Osteoblast (primary cell): ENCODE measurements around the gene CFAP92. TPM values are rescaled to one million over a fixed set of nuclear protein-coding genes. Genes with fewer than 3 reads are reported as not detected.

Source experiments
- DNase-seq: peaks from one replicate; pipeline ENCODE4 v3.0.0; 2011; ENCODE audit warnings: low spot score, mixed read lengths; ENCODE audit not compliant: insufficient read length; ENCODE audit errors: missing footprints
- H2AFZ ChIP-seq: 2 replicates; pipeline ENCODE4 v1.6.0; 2011; ENCODE audit warnings: mild to moderate bottlenecking, low read length
- H3K27ac ChIP-seq: 2 replicates; pipeline ENCODE4 v1.5.1; 2011; ENCODE audit warnings: mild to moderate bottlenecking, low read depth, low read length, moderate library complexity
- H3K27me3 ChIP-seq: 2 replicates; pipeline ENCODE4 v1.6.0; 2012; ENCODE audit warnings: mild to moderate bottlenecking, control low read depth, inconsistent platforms, low read length, moderate library complexity; ENCODE audit not compliant: insufficient read depth
- H3K36me3 ChIP-seq: 2 replicates; pipeline ENCODE4 v1.5.1; 2011; ENCODE audit warnings: mild to moderate bottlenecking, low read length, control low read depth, moderate library complexity; ENCODE audit not compliant: insufficient read depth
- H3K4me1 ChIP-seq: 2 replicates; pipeline ENCODE4 v1.5.1; 2011; ENCODE audit warnings: mild to moderate bottlenecking, low read length, control low read depth, moderate library complexity; ENCODE audit not compliant: insufficient read depth
- H3K4me2 ChIP-seq: 2 replicates; pipeline ENCODE4 v1.6.0; 2011; ENCODE audit warnings: mild to moderate bottlenecking, low read length; ENCODE audit not compliant: insufficient read depth
- H3K4me3 ChIP-seq: fragments of 200-600 bp; sonication (generic); 3 replicates; pipeline ENCODE4 v1.5.1; 2012; ENCODE audit warnings: mild to moderate bottlenecking, low read length, inconsistent platforms; ENCODE audit not compliant: insufficient read depth
- H3K79me2 ChIP-seq: 2 replicates; pipeline ENCODE4 v1.6.0; 2012; ENCODE audit warnings: mild to moderate bottlenecking, low read length, control low read depth, inconsistent platforms; ENCODE audit not compliant: insufficient read depth
- H3K9me3 ChIP-seq: 2 replicates; pipeline ENCODE4 v1.5.1; 2011; ENCODE audit warnings: low read depth, low read length, control low read depth
- H4K20me1 ChIP-seq: 2 replicates; pipeline ENCODE4 v1.6.0; 2012; ENCODE audit warnings: mild to moderate bottlenecking, low read length, control low read depth; ENCODE audit not compliant: insufficient read depth
- CTCF ChIP-seq: IDR thresholded peaks from 2 replicates; pipeline ENCODE4 v1.5.1; 2011; ENCODE audit warnings: mild to moderate bottlenecking, low read depth, low read length, moderate library complexity; ENCODE audit errors: extremely low read depth
- small RNA-seq: library from RNA; depleted of rRNA; stranded (forward); fragments of <200 nt; gene quantifications from one replicate; pipeline ENCODE3, GENCODE V24; 2012
- total RNA-seq: library from RNA; depleted of rRNA; stranded (reverse); fragments of >200 nt; gene quantifications from 2 replicates; pipeline ENCODE4 v1.2.3, GENCODE V29; 2012

The CFAP92 gene
- total RNA-seq, 1 donor, result not detected

DNA sequence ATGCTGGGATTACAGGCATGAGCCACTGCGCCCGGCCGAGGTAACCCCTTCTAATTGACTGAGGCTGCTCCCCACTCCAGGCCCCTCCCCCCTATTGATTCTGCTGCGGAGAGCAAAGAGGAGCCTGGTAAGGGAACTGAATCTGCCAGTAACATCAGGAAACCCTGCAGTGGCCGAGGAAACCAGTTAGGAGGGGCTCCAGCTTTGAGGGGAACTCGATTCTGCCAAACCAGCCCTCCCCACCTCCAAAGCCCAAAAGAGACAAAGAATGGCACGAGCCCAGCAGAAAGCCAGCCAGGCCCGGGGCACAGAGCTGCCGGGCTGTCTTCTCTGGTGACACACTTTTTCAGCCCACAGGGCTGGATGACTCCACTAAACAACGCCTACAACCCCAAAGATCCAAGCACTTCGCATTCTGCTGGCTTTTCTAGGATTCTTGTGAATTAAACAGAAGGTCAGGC, 129.5 kb downstream of the CFAP92 start:
- Histone ChIP-seq H3K79me2 (no peaks in the 10 kb centered on the region), H3K27ac (no peak overlapping the region), H4K20me1 (no peaks in the 10 kb centered on the region), H3K4me1 (peaks cover 10% of the 10 kb centered on the region), H3K4me3 (no peak overlapping the region), H2AFZ (peak overlapping the region; percentile 65), H3K9me3 (peaks cover 11% of the 10 kb centered on the region), H3K36me3 (no peaks in the 10 kb centered on the region), H3K27me3 (no peaks in the 10 kb centered on the region), H3K4me2 (peak overlapping the region; percentile 17)
- DNase-seq, result no peak
- TF ChIP-seq CTCF, result no peak

DNA sequence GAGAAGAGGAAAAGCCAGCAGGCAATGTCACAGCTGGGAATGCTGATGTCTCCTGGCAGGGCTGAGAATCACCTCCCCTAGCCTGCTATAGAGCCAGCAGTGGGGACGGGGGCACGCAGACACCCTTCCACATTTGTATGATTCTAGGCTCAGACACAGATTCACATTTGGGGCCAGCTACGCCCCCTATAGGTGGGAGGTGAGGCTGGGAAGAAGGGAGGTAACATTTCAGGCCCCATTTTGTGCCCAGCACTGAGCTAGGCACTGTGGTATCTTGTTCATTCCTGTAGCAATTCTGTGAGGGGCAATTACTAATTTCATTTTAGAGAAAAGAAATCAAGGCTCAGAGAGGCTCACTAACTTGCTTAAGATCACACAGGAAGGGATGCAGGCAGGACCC, 130.3 kb downstream of the CFAP92 start:
- H3K79me2 ChIP-seq, result no peaks in the 10 kb centered on the region
- no peaks in the 10 kb centered on the region for H3K27me3 ChIP-seq
- H3K9me3 ChIP-seq, result peaks cover 18% of the 10 kb centered on the region
- H3K4me1 ChIP-seq, result peaks cover 10% of the 10 kb centered on the region
- H3K4me2 ChIP-seq, result no peak overlapping the region
- no peak overlapping the region for H3K27ac ChIP-seq
- no peak for DNase-seq
- H2AFZ ChIP-seq, result no peak overlapping the region
- H3K4me3 ChIP-seq, result no peak overlapping the region
- no peaks in the 10 kb centered on the region for H4K20me1 ChIP-seq
- TF ChIP-seq CTCF, result peak; percentile 27
- no peaks in the 10 kb centered on the region for H3K36me3 ChIP-seq

DNA sequence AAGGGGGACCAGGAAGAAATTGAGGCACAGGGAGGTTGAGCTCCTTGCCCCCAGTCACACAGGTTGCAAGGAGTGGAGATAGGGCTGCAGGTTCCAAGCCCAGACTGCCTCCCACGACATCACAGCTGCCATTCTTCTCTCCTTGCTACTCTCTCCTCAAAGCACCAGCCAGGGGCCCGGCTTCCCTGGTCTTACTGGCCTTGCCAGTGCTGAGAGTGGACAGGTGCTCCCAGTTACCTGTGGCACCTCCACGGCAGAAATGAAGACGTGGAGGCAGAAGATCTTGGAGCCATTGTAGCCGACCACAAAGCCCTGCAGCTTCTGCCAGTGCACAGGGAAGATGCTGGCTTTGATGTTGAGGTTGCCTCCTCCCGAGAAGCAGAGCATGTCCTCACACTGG, 132.4 kb downstream of the CFAP92 start:
- Histone ChIP-seq H3K27ac (no peak overlapping the region), H3K36me3 (no peaks in the 10 kb centered on the region), H3K4me3 (no peak overlapping the region), H3K9me3 (peaks cover 18% of the 10 kb centered on the region), H2AFZ (no peak overlapping the region), H3K4me2 (no peak overlapping the region), H3K27me3 (no peaks in the 10 kb centered on the region), H3K4me1 (peaks cover 10% of the 10 kb centered on the region), H4K20me1 (no peaks in the 10 kb centered on the region), H3K79me2 (no peaks in the 10 kb centered on the region)
- TF ChIP-seq CTCF, result no peak
- DNase-seq, result no peak

Small RNAs within 50 kb of the gene (small RNA-seq; reads per million reads assigned to genes)
- not detected for gene AC112484.4

Other genes with a start within 250 kb of the CFAP92 start
- 34.7 and 37.4 TPM in 2 replicates for gene ACAD9, start 114.5 kb downstream of the CFAP92 start, total RNA-seq
- gene EFCC1, start 7.2 kb upstream of the CFAP92 start, total RNA-seq, result not detected in 2 replicates
- not detected in 2 replicates for gene GP9, start 66.7 kb upstream of the CFAP92 start, total RNA-seq
- 13.4 and 14.1 TPM in 2 replicates for gene RAB43, start 127.7 kb upstream of the CFAP92 start, total RNA-seq
- gene ISY1, start 167.0 kb upstream of the CFAP92 start, total RNA-seq, result 29.0 and 31.8 TPM in 2 replicates
- 215 and 233 TPM in 2 replicates for gene CNBP, start 189.8 kb upstream of the CFAP92 start, total RNA-seq